Thyroid gland (tissue), 4 donors: Measurements from ENCODE around the gene CRIM1. TPM values are rescaled to one million over a fixed set of nuclear protein-coding genes. Genes with fewer than 3 reads are reported as not detected.

Source experiments
- DNase-seq, 2 donors: peaks; one replicate each; pipeline ENCODE4 v3.0.0-alpha.2; 2019
- H3K27ac ChIP-seq, 3 donors: fragments of 200-600 bp; sonication (generic); 1 replicate in 2 of 3; 2 replicates in 1 of 3; pipeline ENCODE4 v1.5.1; 2016 to 2019; ENCODE audit warnings: mild to moderate bottlenecking in 1 of 3, moderate library complexity in 1 of 3
- H3K27me3 ChIP-seq: fragments of 200-600 bp; sonication (generic); one replicate; pipeline ENCODE4 v1.5.1; 2019
- H3K36me3 ChIP-seq, 2 donors: fragments of 200-600 bp; sonication (generic); one replicate each; pipeline ENCODE4 v1.5.1; 2016 to 2019
- H3K4me1 ChIP-seq, 2 donors: fragments of 200-600 bp; sonication (generic); one replicate each; pipeline ENCODE4 v1.5.1; 2017 to 2019
- H3K4me3 ChIP-seq, 3 donors: fragments of 200-600 bp; sonication (generic); replicated peaks in 1 of 3; 1 replicate in 2 of 3; 2 replicates in 1 of 3; pipeline ENCODE4 v1.5.1; 2016; ENCODE audit warnings: mild to moderate bottlenecking in 1 of 3
- H3K9me3 ChIP-seq: fragments of 200-600 bp; sonication (generic); one replicate; pipeline ENCODE4 v1.5.1; 2017
- POLR2A ChIP-seq, 2 donors: fragments of 450-650 bp; IDR thresholded peaks; one replicate each; pipeline ENCODE4 v1.6.1; 2017; ENCODE audit warnings: antibody characterized with exemption in 2 of 2, mild to moderate bottlenecking in 2 of 2, moderate library complexity in 1 of 2
- WGBS, 2 donors: methylation state at CpG; one replicate each; pipeline ENCODE4 v1.1.5; 2017; 5-methylcytosine and 5-hydroxymethylcytosine counted together
- intact Hi-C: fragments of 100-400 bp; cut with DNase I; formaldehyde crosslinking; loops from one replicate; pipeline ENCODE4 v1.15.1; 2023
- total RNA-seq, 4 donors: library from RNA; depleted of rRNA; stranded (reverse); fragments of >200 nt; gene quantifications; one replicate each; pipeline ENCODE4 v1.2.3, GENCODE V29; 2016
- TF ChIP-seq, protein P1 (sequence below), 6 experiments: fragments of 200-600 bp in 3 of 6; fragments of 450-650 bp in 3 of 6; sonication (generic) in 3 of 6; IDR thresholded peaks; one replicate each; pipeline ENCODE4 v1.5.1; 2016 to 2019; ENCODE audit warnings: antibody characterized with exemption in 6 of 6, mild to moderate bottlenecking in 2 of 6, inconsistent platforms in 1 of 6, moderate library complexity in 1 of 6

The CRIM1 gene
- total RNA-seq, 4 donors from 2014 or later = 49.5 to 104 (median 71.5) TPM

DNA sequence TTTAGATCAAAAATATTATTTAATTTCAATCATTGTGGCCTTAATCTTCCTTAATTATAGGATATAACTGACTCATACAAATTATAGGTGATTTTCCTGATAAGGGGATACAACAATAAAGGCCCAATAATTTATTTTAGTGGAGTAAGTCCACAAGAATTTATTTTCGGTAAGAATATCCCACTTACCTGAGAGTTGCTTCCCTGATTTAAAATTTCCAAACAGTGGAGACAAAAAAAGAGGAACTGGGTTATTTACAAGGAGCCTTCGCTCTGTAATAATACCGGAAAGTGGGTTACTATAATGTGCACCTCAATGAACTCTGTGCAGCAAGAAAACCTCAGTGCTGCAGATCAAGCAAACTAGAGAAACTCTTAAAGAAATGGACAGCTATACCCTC is 200.2 kb downstream of the CRIM1 start:
- intact Hi-C loops = no loop called here
- Histone ChIP-seq H3K27ac (no peak overlapping the region), H3K4me3 (no peak overlapping the region), H3K27me3 (no peaks in the 10 kb centered on the region), H3K9me3 (no peaks in the 10 kb centered on the region), H3K4me1 (no peaks in the 10 kb centered on the region), H3K36me3 (peaks cover 4 to 12% of the 10 kb centered on the region in 2 donors)
- no peak for TF ChIP-seq POLR2A (IDR thresholded peaks at IDR 0.05)
- TF ChIP-seq, protein P1, sequence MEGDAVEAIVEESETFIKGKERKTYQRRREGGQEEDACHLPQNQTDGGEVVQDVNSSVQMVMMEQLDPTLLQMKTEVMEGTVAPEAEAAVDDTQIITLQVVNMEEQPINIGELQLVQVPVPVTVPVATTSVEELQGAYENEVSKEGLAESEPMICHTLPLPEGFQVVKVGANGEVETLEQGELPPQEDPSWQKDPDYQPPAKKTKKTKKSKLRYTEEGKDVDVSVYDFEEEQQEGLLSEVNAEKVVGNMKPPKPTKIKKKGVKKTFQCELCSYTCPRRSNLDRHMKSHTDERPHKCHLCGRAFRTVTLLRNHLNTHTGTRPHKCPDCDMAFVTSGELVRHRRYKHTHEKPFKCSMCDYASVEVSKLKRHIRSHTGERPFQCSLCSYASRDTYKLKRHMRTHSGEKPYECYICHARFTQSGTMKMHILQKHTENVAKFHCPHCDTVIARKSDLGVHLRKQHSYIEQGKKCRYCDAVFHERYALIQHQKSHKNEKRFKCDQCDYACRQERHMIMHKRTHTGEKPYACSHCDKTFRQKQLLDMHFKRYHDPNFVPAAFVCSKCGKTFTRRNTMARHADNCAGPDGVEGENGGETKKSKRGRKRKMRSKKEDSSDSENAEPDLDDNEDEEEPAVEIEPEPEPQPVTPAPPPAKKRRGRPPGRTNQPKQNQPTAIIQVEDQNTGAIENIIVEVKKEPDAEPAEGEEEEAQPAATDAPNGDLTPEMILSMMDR (IDR thresholded peaks at IDR 0.05) = no peak
- 93 to 96% methylated on average over 3 of the region's 3 CpGs for WGBS, 2 donors
- no peak for DNase-seq

- no peak overlapping the region for H3K27ac ChIP-seq
- TF ChIP-seq, protein P1 (IDR thresholded peaks at IDR 0.05) = no peak
- no peak for TF ChIP-seq POLR2A (IDR thresholded peaks at IDR 0.05)
- no peak for DNase-seq
- intact Hi-C loops = no loop called here
- peaks cover 0 to 7% of the 10 kb centered on the region in 2 donors for H3K36me3 ChIP-seq
- no peaks in the 10 kb centered on the region for H3K27me3 ChIP-seq
- H3K4me3 ChIP-seq = no peak overlapping the region
- 90 to 91% methylated on average over 1 of the region's 1 CpG for WGBS, 2 donors
- H3K9me3 ChIP-seq = no peaks in the 10 kb centered on the region
- H3K4me1 ChIP-seq = peaks cover 0 to 3% of the 10 kb centered on the region in 2 donors
These were observed 201.3 kb downstream of the CRIM1 start for GRCh38 chr2:36556842-36557241.

DNA sequence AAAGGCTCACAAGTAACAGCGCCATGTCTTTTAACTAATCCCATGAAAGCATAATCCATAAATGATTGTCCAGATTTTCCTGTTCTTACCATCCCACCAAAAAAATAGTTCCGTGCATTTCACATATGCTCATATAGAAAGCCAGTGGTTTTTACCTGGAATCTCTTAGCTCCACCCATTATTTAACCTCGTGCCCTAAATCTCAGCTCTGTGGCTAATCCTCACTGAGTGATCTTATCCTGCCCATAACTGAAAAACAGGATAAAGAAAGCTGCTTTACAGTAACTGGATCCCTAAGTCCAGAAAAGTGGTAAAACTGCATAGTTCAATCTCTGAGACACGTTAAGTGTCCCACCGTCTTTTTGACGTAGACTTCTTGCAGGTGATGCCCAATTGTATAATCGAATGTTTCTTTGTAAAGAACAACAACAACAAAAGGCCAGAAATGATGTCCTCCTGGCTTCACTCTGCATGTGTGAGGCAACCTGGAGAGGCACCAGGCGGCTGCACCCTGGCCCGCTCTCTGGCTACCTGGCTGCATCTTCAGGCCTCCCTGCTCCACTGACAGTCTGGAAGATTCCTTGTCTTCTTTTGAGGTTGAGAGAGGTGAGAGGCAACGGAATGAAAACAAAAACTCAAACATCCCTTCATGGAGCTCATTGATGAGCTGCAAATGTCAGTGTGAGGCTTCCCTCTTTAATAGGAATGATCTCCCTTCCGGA is 203.8 kb downstream of the CRIM1 start:
- WGBS, 2 donors = 88 to 93% methylated on average over 11 of the region's 11 CpGs
- Histone ChIP-seq H3K4me3 (no peak overlapping the region), H3K36me3 (no peaks in the 10 kb centered on the region), H3K4me1 (peaks cover 12 to 16% of the 10 kb centered on the region in 2 donors), H3K27ac (no peak overlapping the region), H3K9me3 (no peaks in the 10 kb centered on the region), H3K27me3 (no peaks in the 10 kb centered on the region)
- intact Hi-C loops = no loop called here
- TF ChIP-seq, protein P1 (IDR thresholded peaks at IDR 0.05) = no peak
- no peak for TF ChIP-seq POLR2A (IDR thresholded peaks at IDR 0.05)
- no peak for DNase-seq

DNA sequence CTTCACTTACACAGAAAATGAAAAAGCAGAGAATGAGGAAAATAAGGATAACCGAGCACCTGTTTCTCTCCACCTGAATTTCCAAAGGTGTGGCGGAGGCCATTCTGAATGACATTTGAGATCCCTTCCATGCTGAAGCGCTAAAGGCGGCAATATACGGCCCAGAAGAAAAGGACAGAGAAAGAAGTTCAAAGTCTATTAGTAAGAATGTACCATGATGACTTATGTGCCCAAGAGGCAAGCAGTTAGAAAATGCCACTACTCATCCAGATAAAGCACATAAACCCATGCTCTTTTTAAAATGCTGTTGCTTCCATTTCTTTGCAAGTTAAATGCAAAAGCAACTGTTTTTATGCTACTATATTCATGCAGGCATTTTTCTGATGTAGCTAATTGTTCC is 205.1 kb downstream of the CRIM1 start:
- Histone ChIP-seq H3K4me1 (peaks cover 12 to 16% of the 10 kb centered on the region in 2 donors), H3K27ac (no peak overlapping the region)
- intact Hi-C loops = no loop called here

More for the DNA sequence above, 205.1 kb downstream of the CRIM1 start:
- H3K36me3 ChIP-seq = no peaks in the 10 kb centered on the region
- DNase-seq = no peak
- no peaks in the 10 kb centered on the region for H3K9me3 ChIP-seq
- H3K4me3 ChIP-seq = no peak overlapping the region
- TF ChIP-seq, protein P1 (IDR thresholded peaks at IDR 0.05) = no peak
- no peak for TF ChIP-seq POLR2A (IDR thresholded peaks at IDR 0.05)
- WGBS, 2 donors = 97 to 99% methylated on average over 5 of the region's 5 CpGs
- no peaks in the 10 kb centered on the region for H3K27me3 ChIP-seq
